MM.1S (cell line): ENCODE results near the gene NDUFS8.

ENCODE experiments used
- CTCF ChIP-seq: fragments of 300-600 bp; sonication (generic); IDR thresholded peaks from 2 replicates; pipeline ENCODE4 v1.5.1; 2016; ENCODE audit warnings: antibody characterized with exemption, low read length, mixed read lengths
- EZH2 ChIP-seq: fragments of 300-600 bp; sonication (generic); optimal IDR thresholded peaks from 2 replicates; pipeline ENCODE3; 2017; ENCODE audit warnings: low read depth, mild to moderate bottlenecking, antibody characterized with exemption, low read length, mixed read lengths

DNA sequence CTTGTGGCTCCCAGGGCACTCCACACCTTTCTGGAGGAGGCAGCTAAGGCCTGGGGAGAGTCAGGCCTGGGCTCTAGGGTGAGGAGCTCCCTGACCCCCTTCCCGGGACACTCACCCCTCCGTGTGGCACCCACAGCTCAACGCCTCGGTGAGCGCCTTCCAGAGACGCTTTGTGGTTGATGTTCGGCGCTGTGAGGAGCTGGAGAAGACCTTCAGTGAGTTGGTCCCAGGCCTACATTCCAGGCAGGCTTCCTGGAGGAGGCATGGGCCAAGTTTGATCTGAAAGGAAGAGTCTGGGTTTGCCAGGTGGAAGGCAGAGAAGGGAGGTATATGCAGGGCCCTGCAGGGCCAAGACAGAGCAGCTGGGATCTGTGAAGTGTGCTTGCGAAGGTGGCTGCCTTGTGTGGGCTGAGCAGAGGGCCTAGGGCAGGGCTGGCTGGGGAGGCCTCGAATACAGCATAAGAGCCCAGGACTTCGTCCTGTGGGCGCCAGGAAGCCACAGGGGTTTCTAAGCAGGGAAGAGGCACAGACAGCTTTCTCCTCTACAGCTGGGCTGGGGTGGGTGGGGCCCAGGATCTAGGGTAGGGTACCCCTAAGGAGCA lies 11.2 kb downstream of the NDUFS8 start:
- TF ChIP-seq CTCF (no peak), EZH2 (no peak)
